Neural cell (in vitro differentiated cells): Measurements from ENCODE around the gene SAMD14. TPM values are rescaled to one million over a fixed set of nuclear protein-coding genes. Genes with fewer than 3 reads are reported as not detected.

Source experiments
- H2AFZ ChIP-seq: fragments of 200-600, 300-800 bp; sonication (generic), shearing (Covaris generic); 2 replicates; pipeline ENCODE4 v1.6.0; 2014; ENCODE audit warnings: low read depth, mild to moderate bottlenecking, antibody characterized with exemption, low read length, moderate library complexity
- H3F3A ChIP-seq: fragments of 200-600 bp; shearing (Covaris generic); 2 replicates; pipeline ENCODE4 v1.6.1; 2016; ENCODE audit warnings: mild to moderate bottlenecking, moderate library complexity, mixed read lengths, antibody characterized with exemption, low read length; ENCODE audit not compliant: insufficient read depth, poor library complexity, severe bottlenecking
- H3K27ac ChIP-seq: fragments of 200-600, 300-800 bp; sonication (generic), shearing (Covaris generic); 2 replicates; pipeline ENCODE4 v1.5.1; 2014; ENCODE audit warnings: mild to moderate bottlenecking, low read length, moderate library complexity
- H3K27me3 ChIP-seq: fragments of 300-800, 200-600 bp; sonication (generic), shearing (Covaris generic); 2 replicates; pipeline ENCODE4 v1.6.0; 2014; ENCODE audit warnings: mild to moderate bottlenecking, low read depth, low read length, moderate library complexity; ENCODE audit not compliant: insufficient read depth
- H3K36me3 ChIP-seq: fragments of 300-800, 200-600 bp; sonication (generic), shearing (Covaris generic); 2 replicates; pipeline ENCODE4 v1.5.1; 2014; ENCODE audit warnings: mild to moderate bottlenecking, antibody characterized with exemption, low read length, moderate library complexity; ENCODE audit not compliant: insufficient read depth
- H3K4me2 ChIP-seq: fragments of 300-800, 200-600 bp; sonication (generic), shearing (Covaris generic); 2 replicates; pipeline ENCODE4 v1.6.0; 2014; ENCODE audit warnings: mild to moderate bottlenecking, low read length
- H3K4me3 ChIP-seq: fragments of 300-800, 200-600 bp; sonication (generic), shearing (Covaris generic); 2 replicates; pipeline ENCODE4 v1.5.1; 2014; ENCODE audit warnings: mild to moderate bottlenecking, low read length, moderate library complexity
- H3K79me2 ChIP-seq: fragments of 200-600 bp; shearing (Covaris generic); replicated peaks from 2 replicates; pipeline ENCODE4 v1.6.0; 2014; ENCODE audit warnings: mild to moderate bottlenecking, low read length, moderate library complexity; ENCODE audit not compliant: insufficient read depth
- H3K9ac ChIP-seq: fragments of 300-800, 200-600 bp; sonication (generic), shearing (Covaris generic); 2 replicates; pipeline ENCODE4 v1.6.1; 2016; ENCODE audit warnings: mild to moderate bottlenecking, low read length, mixed read lengths
- H3K9me2 ChIP-seq: fragments of 200-600 bp; shearing (Covaris generic); 2 replicates; pipeline ENCODE4 v1.6.1; 2016; ENCODE audit warnings: mild to moderate bottlenecking, low read length, mixed read lengths; ENCODE audit not compliant: insufficient read depth
- H3K9me3 ChIP-seq: fragments of 200-600, 300-800 bp; sonication (generic), shearing (Covaris generic); 2 replicates; pipeline ENCODE4 v1.6.1; 2016; ENCODE audit warnings: mild to moderate bottlenecking, mixed run types, low read length, moderate library complexity, mixed read lengths
- H4K20me1 ChIP-seq: fragments of 200-600 bp; shearing (Covaris generic); 2 replicates; pipeline ENCODE4 v1.6.1; 2016; ENCODE audit warnings: mild to moderate bottlenecking, mixed run types; ENCODE audit not compliant: insufficient read depth
- EP300 ChIP-seq: fragments of 450-650 bp; conservative IDR thresholded peaks from 2 replicates; pipeline ENCODE4 v1.6.1; 2014; ENCODE audit warnings: antibody characterized with exemption, mild to moderate bottlenecking, moderate library complexity; ENCODE audit not compliant: poor library complexity, severe bottlenecking
- EZH2 ChIP-seq: fragments of 200-600, 300-800 bp; shearing (Covaris generic), sonication (generic); IDR thresholded peaks from 2 replicates; pipeline ENCODE4 v1.6.1; 2014; ENCODE audit warnings: antibody characterized with exemption, low read length, borderline replicate concordance, mild to moderate bottlenecking; ENCODE audit not compliant: insufficient read depth, poor library complexity, severe bottlenecking
- MXI1 ChIP-seq: fragments of 450-650 bp; conservative IDR thresholded peaks from 2 replicates; pipeline ENCODE4 v1.6.1; 2014; ENCODE audit warnings: antibody characterized with exemption, mild to moderate bottlenecking; ENCODE audit not compliant: poor library complexity, severe bottlenecking
- POLR2AphosphoS5 ChIP-seq: IDR thresholded peaks from 2 replicates; pipeline ENCODE4 v1.6.1; 2012
- RAD21 ChIP-seq: fragments of 450-650 bp; conservative IDR thresholded peaks from 2 replicates; pipeline ENCODE4 v1.6.1; 2014; ENCODE audit warnings: antibody characterized with exemption, mild to moderate bottlenecking, moderate library complexity
- SMC3 ChIP-seq: fragments of 450-650 bp; conservative IDR thresholded peaks from 2 replicates; pipeline ENCODE4 v1.6.1; 2014; ENCODE audit warnings: antibody characterized with exemption, mild to moderate bottlenecking, moderate library complexity; ENCODE audit not compliant: poor library complexity
- TAF1 ChIP-seq: IDR thresholded peaks from 2 replicates; pipeline ENCODE4 v1.6.1; 2012; ENCODE audit warnings: low read depth
- polyA plus RNA-seq: library from polyadenylated mRNA; depleted of rRNA; stranded (reverse); fragments of >200 nt; gene quantifications from 2 replicates; pipeline ENCODE4 v1.2.3, GENCODE V29; 2014
- TF ChIP-seq, protein P1 (sequence below): IDR thresholded peaks from 2 replicates; pipeline ENCODE4 v1.6.1; 2012; ENCODE audit warnings: borderline replicate concordance
- TF ChIP-seq, protein P2 (sequence below): fragments of 450-650 bp; IDR thresholded peaks from 2 replicates; pipeline ENCODE4 v1.5.1; 2014; ENCODE audit warnings: antibody characterized with exemption, mild to moderate bottlenecking, moderate library complexity; ENCODE audit not compliant: poor library complexity, severe bottlenecking

SAMD14 gene
- polyA plus RNA-seq, 1 donor from 2014 or later = 105 TPM

DNA sequence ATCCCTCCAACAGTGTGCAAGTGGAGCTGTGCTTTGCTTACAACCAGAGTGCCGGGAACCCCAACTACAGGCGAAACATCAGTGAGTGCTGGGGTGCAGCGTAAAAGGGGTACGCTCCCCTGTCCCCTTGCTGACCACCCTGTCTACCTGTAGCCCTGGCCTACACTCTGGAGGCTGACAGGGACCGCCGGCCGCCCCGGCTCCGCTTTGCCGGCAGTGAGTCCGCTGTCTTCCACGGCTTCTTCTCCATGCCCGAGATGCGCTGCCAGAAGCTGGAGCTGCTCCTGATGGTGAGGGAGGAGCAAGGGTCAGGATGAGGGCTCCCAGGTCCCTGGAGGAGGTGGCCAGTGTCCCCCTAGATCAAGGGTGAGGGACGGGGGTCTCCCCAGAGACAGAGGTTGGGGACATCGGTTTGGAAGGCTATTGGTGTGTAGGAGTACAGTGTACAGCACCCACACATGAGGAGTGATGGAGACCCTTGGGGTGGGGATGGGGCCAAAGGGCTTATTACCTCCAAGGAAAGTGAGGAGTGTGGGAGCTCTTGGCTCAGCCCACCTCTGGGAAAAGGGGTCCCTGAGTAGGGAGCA, 54.4 kb downstream of the SAMD14 start:
- H3K79me2 ChIP-seq = no peaks in the 10 kb centered on the region
- no peaks in the 10 kb centered on the region for H3K9me2 ChIP-seq
- H3K27me3 ChIP-seq = no peaks in the 10 kb centered on the region
- H4K20me1 ChIP-seq = no peaks in the 10 kb centered on the region
- no peak overlapping the region for H3K27ac ChIP-seq
- H3K4me2 ChIP-seq = no peak overlapping the region
- H3K4me3 ChIP-seq = no peak overlapping the region
- H3K9me3 ChIP-seq = no peaks in the 10 kb centered on the region
- no peak overlapping the region for H3K9ac ChIP-seq
- H2AFZ ChIP-seq = no peak overlapping the region
- no peaks in the 10 kb centered on the region for H3K36me3 ChIP-seq
- TF ChIP-seq, protein P1, sequence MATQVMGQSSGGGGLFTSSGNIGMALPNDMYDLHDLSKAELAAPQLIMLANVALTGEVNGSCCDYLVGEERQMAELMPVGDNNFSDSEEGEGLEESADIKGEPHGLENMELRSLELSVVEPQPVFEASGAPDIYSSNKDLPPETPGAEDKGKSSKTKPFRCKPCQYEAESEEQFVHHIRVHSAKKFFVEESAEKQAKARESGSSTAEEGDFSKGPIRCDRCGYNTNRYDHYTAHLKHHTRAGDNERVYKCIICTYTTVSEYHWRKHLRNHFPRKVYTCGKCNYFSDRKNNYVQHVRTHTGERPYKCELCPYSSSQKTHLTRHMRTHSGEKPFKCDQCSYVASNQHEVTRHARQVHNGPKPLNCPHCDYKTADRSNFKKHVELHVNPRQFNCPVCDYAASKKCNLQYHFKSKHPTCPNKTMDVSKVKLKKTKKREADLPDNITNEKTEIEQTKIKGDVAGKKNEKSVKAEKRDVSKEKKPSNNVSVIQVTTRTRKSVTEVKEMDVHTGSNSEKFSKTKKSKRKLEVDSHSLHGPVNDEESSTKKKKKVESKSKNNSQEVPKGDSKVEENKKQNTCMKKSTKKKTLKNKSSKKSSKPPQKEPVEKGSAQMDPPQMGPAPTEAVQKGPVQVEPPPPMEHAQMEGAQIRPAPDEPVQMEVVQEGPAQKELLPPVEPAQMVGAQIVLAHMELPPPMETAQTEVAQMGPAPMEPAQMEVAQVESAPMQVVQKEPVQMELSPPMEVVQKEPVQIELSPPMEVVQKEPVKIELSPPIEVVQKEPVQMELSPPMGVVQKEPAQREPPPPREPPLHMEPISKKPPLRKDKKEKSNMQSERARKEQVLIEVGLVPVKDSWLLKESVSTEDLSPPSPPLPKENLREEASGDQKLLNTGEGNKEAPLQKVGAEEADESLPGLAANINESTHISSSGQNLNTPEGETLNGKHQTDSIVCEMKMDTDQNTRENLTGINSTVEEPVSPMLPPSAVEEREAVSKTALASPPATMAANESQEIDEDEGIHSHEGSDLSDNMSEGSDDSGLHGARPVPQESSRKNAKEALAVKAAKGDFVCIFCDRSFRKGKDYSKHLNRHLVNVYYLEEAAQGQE = no peak
- TF ChIP-seq POLR2AphosphoS5 = no peak
- TF ChIP-seq SMC3 = no peak
- no peaks in the 10 kb centered on the region for H3F3A ChIP-seq

DNA sequence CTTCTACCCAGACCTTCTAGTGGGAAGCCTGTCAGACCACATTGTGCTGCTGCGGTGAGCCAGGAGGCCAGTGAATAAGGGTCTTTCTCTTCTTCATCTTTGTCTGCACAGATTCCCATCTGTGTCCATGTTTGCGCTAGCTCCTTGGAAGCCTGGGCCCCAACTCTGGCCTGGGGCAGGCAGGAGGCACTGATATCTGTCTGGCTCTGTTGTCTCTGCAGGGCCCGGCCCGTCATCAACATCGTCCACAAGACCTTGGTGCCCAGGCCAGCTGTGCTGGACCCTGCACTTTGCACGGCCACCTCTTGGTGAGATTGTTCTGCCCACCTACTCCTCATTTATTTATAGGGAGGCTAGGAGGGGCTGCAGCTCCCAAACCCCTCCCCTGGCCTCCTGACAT, 55.7 kb downstream of the SAMD14 start:
- TF ChIP-seq, protein P1 = no peak
- TF ChIP-seq EZH2 (no peak), EP300 (no peak), RAD21 (no peak), SMC3 (no peak), MXI1 (no peak), TAF1 (no peak), POLR2AphosphoS5 (no peak)
- TF ChIP-seq, protein P2, sequence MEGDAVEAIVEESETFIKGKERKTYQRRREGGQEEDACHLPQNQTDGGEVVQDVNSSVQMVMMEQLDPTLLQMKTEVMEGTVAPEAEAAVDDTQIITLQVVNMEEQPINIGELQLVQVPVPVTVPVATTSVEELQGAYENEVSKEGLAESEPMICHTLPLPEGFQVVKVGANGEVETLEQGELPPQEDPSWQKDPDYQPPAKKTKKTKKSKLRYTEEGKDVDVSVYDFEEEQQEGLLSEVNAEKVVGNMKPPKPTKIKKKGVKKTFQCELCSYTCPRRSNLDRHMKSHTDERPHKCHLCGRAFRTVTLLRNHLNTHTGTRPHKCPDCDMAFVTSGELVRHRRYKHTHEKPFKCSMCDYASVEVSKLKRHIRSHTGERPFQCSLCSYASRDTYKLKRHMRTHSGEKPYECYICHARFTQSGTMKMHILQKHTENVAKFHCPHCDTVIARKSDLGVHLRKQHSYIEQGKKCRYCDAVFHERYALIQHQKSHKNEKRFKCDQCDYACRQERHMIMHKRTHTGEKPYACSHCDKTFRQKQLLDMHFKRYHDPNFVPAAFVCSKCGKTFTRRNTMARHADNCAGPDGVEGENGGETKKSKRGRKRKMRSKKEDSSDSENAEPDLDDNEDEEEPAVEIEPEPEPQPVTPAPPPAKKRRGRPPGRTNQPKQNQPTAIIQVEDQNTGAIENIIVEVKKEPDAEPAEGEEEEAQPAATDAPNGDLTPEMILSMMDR = no peak
- Histone ChIP-seq H3K9ac (no peak overlapping the region), H2AFZ (no peak overlapping the region), H3K9me2 (no peaks in the 10 kb centered on the region), H3K36me3 (no peaks in the 10 kb centered on the region), H3K27me3 (no peaks in the 10 kb centered on the region), H4K20me1 (no peaks in the 10 kb centered on the region), H3K4me3 (no peak overlapping the region), H3K27ac (no peak overlapping the region), H3K4me2 (no peak overlapping the region), H3K79me2 (no peaks in the 10 kb centered on the region), H3K9me3 (no peaks in the 10 kb centered on the region), H3F3A (no peaks in the 10 kb centered on the region)
